Chondrocyte (in vitro differentiated cells): ENCODE data around the gene NFYC. TPM values are rescaled to one million over a fixed set of nuclear protein-coding genes. Genes with fewer than 3 reads are reported as not detected.
A peak's percentile ranks its signal among the peaks of the same experiment; 100 is the strongest.

Source experiments
- DNase-seq: peaks from one replicate; pipeline ENCODE4 v3.0.0; 2021; ENCODE audit warnings: mixed read lengths, low spot score
- H3K27ac Mint-ChIP-seq: one replicate; pipeline ENCODE4 v1.8.0; 2021; ENCODE audit warnings: mild to moderate bottlenecking, moderate library complexity, mixed read lengths; ENCODE audit not compliant: unreplicated experiment
- H3K27me3 Mint-ChIP-seq: 2 replicates; pipeline ENCODE4 v1.8.0; 2021; ENCODE audit warnings: low read depth, mixed read lengths
- H3K36me3 Mint-ChIP-seq: 2 replicates; pipeline ENCODE4 v1.8.0; 2021; ENCODE audit warnings: low read depth, mixed read lengths
- H3K4me1 Mint-ChIP-seq: 2 replicates; pipeline ENCODE4 v1.8.0; 2021; ENCODE audit warnings: low read depth, mild to moderate bottlenecking, mixed read lengths
- H3K4me3 Mint-ChIP-seq: one replicate; pipeline ENCODE4 v1.8.0; 2021; ENCODE audit warnings: mild to moderate bottlenecking, moderate library complexity, mixed read lengths; ENCODE audit not compliant: unreplicated experiment
- H3K9me3 Mint-ChIP-seq: 2 replicates; pipeline ENCODE4 v1.8.0; 2021; ENCODE audit warnings: low read depth, mixed read lengths
- total RNA-seq: library from RNA; stranded (reverse); gene quantifications from 3 replicates; pipeline ENCODE4 v1.2.1, GENCODE V29; 2021
- TF ChIP-seq, protein P1 (sequence below): fragments of 200-600 bp; sonication (generic); IDR thresholded peaks from 2 replicates; pipeline ENCODE4 v1.5.0; 2021; ENCODE audit warnings: antibody characterized with exemption, mild to moderate bottlenecking, moderate library complexity

NFYC gene
- total RNA-seq, 1 donor from 2014 or later: 35.8 TPM

DNA sequence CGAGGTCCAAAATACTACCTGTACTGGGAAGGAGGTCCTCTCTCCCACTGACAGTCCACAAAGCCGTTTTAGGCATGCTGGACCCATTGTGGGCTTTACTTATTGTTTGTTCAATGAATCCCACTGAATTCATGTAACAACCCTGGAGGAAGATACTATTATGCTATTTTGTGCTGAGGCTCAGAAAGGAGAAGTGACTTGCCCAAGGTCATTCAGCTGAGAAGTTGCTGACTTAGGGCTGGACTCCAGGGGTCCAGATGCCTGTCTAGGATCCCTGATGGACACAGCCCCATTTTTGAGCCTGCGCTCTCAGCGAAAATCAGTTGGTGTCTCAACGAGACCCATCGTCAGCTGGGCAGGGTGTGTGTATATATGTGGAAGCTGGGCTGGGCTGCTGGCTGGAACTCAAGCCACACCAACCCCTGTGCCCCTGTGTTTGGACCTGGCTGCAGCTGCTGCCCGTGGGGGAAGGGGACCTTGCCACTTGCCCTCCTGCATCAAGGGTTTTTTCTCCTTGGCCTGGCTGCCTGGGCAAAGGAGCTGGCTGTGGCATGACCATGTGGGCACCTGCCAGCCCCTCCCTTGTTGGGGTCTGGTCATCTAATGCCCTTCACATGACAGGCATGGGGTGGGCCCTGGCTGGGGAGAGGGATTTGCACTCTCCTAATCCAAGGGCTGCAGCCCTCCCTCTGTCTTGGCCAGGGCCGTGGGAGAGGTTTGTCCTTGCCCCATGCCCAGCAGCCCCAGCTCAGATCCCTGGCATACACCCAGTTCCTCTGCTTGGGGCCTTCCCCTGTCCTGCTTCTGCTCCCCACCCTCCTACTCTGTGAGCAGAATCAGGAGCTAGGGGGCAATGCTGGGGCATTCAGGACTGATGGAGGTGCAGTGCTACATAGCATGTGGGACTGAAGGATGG, 107.1 kb downstream of the NFYC start:
- Mint-ChIP-seq H3K27ac (no peak overlapping the region), H3K36me3 (no peaks in the 10 kb centered on the region), H3K4me3 (no peak overlapping the region), H3K27me3 (peaks cover 4% of the 10 kb centered on the region), H3K9me3 (no peaks in the 10 kb centered on the region), H3K4me1 (peaks cover 59% of the 10 kb centered on the region)
- DNase-seq: no peak
- TF ChIP-seq, protein P1, sequence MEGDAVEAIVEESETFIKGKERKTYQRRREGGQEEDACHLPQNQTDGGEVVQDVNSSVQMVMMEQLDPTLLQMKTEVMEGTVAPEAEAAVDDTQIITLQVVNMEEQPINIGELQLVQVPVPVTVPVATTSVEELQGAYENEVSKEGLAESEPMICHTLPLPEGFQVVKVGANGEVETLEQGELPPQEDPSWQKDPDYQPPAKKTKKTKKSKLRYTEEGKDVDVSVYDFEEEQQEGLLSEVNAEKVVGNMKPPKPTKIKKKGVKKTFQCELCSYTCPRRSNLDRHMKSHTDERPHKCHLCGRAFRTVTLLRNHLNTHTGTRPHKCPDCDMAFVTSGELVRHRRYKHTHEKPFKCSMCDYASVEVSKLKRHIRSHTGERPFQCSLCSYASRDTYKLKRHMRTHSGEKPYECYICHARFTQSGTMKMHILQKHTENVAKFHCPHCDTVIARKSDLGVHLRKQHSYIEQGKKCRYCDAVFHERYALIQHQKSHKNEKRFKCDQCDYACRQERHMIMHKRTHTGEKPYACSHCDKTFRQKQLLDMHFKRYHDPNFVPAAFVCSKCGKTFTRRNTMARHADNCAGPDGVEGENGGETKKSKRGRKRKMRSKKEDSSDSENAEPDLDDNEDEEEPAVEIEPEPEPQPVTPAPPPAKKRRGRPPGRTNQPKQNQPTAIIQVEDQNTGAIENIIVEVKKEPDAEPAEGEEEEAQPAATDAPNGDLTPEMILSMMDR: no peak

DNA sequence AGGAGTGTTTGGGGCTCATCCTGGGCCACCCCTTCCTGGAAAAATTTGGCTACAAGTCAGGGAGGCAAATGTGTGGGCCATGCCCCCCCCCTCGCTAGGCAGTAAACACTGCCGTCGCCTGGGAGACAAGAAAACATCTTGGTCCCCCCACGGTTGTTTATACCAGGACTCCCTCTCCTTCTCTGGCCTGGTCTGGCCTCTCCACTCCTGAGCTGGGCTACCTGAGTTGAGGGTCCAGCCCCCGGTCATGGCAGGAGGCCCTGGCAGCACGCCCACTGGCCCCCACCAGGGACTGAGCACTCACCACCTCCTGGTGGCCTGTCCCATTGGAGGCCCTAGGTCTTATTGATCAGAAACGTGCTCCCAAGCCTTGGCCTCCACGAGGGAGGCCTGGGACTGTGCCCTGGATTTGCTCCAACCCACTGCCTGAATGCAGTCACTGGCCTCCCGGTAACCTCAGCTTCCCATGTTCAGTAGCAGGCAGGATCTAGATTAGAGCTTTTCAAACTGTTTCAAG, 107.9 kb downstream of the NFYC start:
- Mint-ChIP-seq H3K27ac (no peak overlapping the region), H3K36me3 (no peaks in the 10 kb centered on the region), H3K4me3 (no peak overlapping the region), H3K9me3 (no peaks in the 10 kb centered on the region), H3K4me1 (peaks cover 59% of the 10 kb centered on the region), H3K27me3 (peaks cover 2% of the 10 kb centered on the region)
- TF ChIP-seq, protein P1: no peak
- DNase-seq: no peak

DNA sequence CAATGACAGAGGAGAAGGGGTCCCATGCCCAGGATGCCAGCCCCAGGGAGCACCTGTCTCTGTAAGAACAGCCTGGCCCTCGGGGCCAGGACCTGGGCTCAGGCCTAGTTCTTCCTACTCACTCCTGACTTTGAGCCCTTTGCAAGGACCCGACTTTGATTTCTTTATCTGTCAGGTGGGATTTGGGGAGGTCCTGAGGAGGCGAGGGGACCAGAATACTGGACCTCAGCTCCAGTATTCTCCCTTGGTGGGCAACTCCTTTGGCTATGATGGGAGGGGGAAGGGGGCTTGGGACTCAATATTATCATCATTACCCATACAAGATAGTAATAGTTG, 110.2 kb downstream of the NFYC start:
- no peak overlapping the region for H3K27ac Mint-ChIP-seq
- peaks cover 61% of the 10 kb centered on the region for H3K4me1 Mint-ChIP-seq
- DNase-seq: no peak
- peak overlapping the region; percentile 46 for H3K4me3 Mint-ChIP-seq
- TF ChIP-seq, protein P1: no peak
- no peaks in the 10 kb centered on the region for H3K36me3 Mint-ChIP-seq
- no peaks in the 10 kb centered on the region for H3K9me3 Mint-ChIP-seq
- H3K27me3 Mint-ChIP-seq: peaks cover 2% of the 10 kb centered on the region

DNA sequence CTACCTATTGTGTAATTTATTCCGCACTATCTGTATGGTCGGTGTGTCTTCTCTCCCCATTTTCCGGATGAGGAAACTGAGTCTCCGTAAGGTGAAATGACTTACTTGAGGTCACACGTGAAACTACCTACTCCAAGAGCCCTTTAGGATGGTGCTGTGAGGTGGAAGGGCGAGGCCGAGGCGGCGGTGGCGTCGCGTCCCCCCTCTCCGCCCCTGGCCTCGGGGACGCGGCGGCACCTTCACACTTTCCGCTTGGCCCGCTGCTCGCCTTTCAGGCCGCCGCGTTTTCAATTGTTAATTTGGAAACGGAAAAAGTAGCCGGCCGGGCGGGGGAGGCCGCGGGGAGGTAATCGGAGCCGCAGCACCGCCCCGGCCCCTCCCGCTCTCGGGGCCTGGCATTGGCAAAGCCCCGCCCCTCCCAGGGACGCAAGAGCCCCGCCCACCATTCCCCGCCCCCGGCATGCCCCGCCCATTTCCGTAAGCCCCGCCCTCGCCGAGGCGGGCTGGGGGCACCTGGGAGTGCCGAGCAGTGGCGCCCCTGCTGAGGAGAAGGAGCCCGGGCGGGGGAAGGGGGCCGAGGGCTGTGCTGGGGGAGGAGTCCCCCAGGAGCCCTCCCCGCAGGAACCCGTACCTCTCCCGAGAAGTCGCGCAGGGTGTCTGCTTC, 110.7 kb downstream of the NFYC start:
- Mint-ChIP-seq H3K4me1 (peaks cover 61% of the 10 kb centered on the region), H3K27ac (peak overlapping the region; percentile 27), H3K4me3 (peak overlapping the region; percentile 46), H3K27me3 (peaks cover 2% of the 10 kb centered on the region), H3K9me3 (no peaks in the 10 kb centered on the region), H3K36me3 (no peaks in the 10 kb centered on the region)
- DNase-seq: no peak
- TF ChIP-seq, protein P1: no peak

DNA sequence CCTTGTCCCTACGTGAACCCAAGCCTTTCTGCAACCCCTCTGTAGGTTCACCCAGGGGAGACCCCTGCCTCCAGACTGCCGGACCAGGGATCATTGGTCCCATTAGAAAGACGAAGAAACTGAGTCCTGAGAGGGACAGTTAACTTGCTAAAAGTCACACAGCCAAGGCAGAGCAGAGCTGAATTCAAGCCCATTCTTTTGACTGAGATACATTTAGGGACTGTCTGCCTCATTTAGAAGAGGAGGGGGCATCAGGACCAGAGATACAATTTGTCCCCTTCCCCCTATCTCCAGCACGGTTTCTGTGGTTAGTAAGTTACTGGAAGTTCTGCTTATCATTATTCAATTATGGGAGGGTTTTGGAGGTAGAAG, 111.2 kb downstream of the NFYC start:
- H3K27me3 Mint-ChIP-seq: peaks cover 2% of the 10 kb centered on the region
- TF ChIP-seq, protein P1: no peak
- DNase-seq: no peak
- H3K4me3 Mint-ChIP-seq: peak overlapping the region; percentile 31
- H3K4me1 Mint-ChIP-seq: peaks cover 61% of the 10 kb centered on the region
- no peaks in the 10 kb centered on the region for H3K36me3 Mint-ChIP-seq
- H3K27ac Mint-ChIP-seq: no peak overlapping the region
- no peaks in the 10 kb centered on the region for H3K9me3 Mint-ChIP-seq
